Astrocyte of the spinal cord (primary cell): ENCODE measurements around the gene MMS22L.

ENCODE experiments used
- DNase-seq: peaks from one replicate; pipeline ENCODE4 v3.0.0; 2011; ENCODE audit warnings: low read depth, low spot score
- H3K4me3 ChIP-seq: 2 replicates; pipeline ENCODE4 v1.5.1; 2011; ENCODE audit warnings: low read depth, mild to moderate bottlenecking, low read length, moderate library complexity
- CTCF ChIP-seq: IDR thresholded peaks from 2 replicates; pipeline ENCODE4 v1.5.1; 2012; ENCODE audit warnings: low read depth, mild to moderate bottlenecking, low read length, inconsistent platforms
- in situ Hi-C: cut with HindIII; loops from 2 replicates; pipeline ENCODE4 v1.10.0; 2017; ENCODE audit warnings: low sequenced_read_pairs

The MMS22L gene

GRCh38 chr6:97120511-97120910 is 162.5 kb downstream of the MMS22L start:
- TF ChIP-seq CTCF: no peak
- in situ Hi-C loops: no loop called here
- H3K4me3 ChIP-seq: no peak overlapping the region
- no peak for DNase-seq

GRCh38 chr6:97114645-97115044 is 168.4 kb downstream of the MMS22L start:
- no peak for TF ChIP-seq CTCF
- no peak overlapping the region for H3K4me3 ChIP-seq
- no peak for DNase-seq
- in situ Hi-C loops: no loop called here

- TF ChIP-seq CTCF: no peak
- in situ Hi-C loops: no loop called here
- H3K4me3 ChIP-seq: no peak overlapping the region
- DNase-seq: no peak
These were observed 169.8 kb downstream of the MMS22L start for GRCh38 chr6:97113170-97113569.

GRCh38 chr6:97111243-97111642 is 171.8 kb downstream of the MMS22L start:
- no peak overlapping the region for H3K4me3 ChIP-seq
- no peak for DNase-seq
- no peak for TF ChIP-seq CTCF
- in situ Hi-C loops: no loop called here

- H3K4me3 ChIP-seq: no peak overlapping the region
- DNase-seq: no peak
- no peak for TF ChIP-seq CTCF
- in situ Hi-C loops: no loop called here
These were observed 172.4 kb downstream of the MMS22L start for GRCh38 chr6:97110626-97111025.

- no peak for TF ChIP-seq CTCF
- no peak for DNase-seq
- in situ Hi-C loops: no loop called here
These were observed 172.9 kb downstream of the MMS22L start for GRCh38 chr6:97110149-97110548.

GRCh38 chr6:97109444-97109843 is 173.6 kb downstream of the MMS22L start:
- H3K4me3 ChIP-seq: no peak overlapping the region
- in situ Hi-C loops: no loop called here
- DNase-seq: no peak
- TF ChIP-seq CTCF: no peak

More at GRCh38 chr6:97110149-97110548, 172.9 kb downstream of the MMS22L start:
- H3K4me3 ChIP-seq: no peak overlapping the region
